GM12878 (cell line): ENCODE results near the gene THOC5. TPM values are rescaled to one million over a fixed set of nuclear protein-coding genes. Genes with fewer than 3 reads are reported as not detected.

Source experiments
- ATAC-seq: fragments of 200-7000 bp; cut with Tn5 transposase; 3 replicates; pipeline ENCODE4 v1.9.1; 2020; ENCODE audit warnings: mild to moderate bottlenecking, moderate library complexity
- BruUV-seq: library from RNA; stranded (reverse); fragments of 400-500 nt; replicated peaks from 2 replicates; lab custom pipeline; 2021; lab: Mats Ljungman, UMichigan
- CTCF ChIA-PET: fragments of 300-600 bp; sonication (Branson Sonifier 250); formaldehyde crosslinking; extraction: SDS; loops from one replicate; lab custom pipeline; 2021; ENCODE audit warnings: inconsistent platforms; lab: Yijun Ruan, JAX
- POLR2A ChIA-PET: fragments of 350-600 bp; formaldehyde crosslinking; extraction: SDS; loops from one replicate; lab custom pipeline; 2021; ENCODE audit warnings: inconsistent platforms; lab: Charles Lee
- RAD21 ChIA-PET: fragments of 300-600 bp; sonication (Branson Sonifier 250); formaldehyde crosslinking; loops from one replicate; lab custom pipeline; 2023; ENCODE audit warnings: antibody characterized with exemption; ENCODE audit not compliant: unreplicated experiment; lab: Charles Lee
- SMC1A ChIA-PET: fragments of 300-600 bp; sonication (Branson Sonifier 250); formaldehyde crosslinking; loops from one replicate; lab custom pipeline; 2023; ENCODE audit not compliant: unreplicated experiment, uncharacterized antibody; lab: Charles Lee
- DNase-seq: peaks from one replicate; pipeline ENCODE4 v3.0.0-alpha.2; 2011; ENCODE audit warnings: low read depth, low spot score
- FAIRE-seq: peaks from 3 replicates; lab custom pipeline; 2011; peaks lifted over from hg19 to GRCh38; lab: Jason Lieb, UNC
- H2AFZ ChIP-seq: 2 replicates; pipeline ENCODE4 v1.6.0; 2011; ENCODE audit warnings: low read depth, low read length, control low read depth; ENCODE audit not compliant: control insufficient read depth
- H3K27ac ChIP-seq: 2 replicates; pipeline ENCODE4 v1.5.1; 2011; ENCODE audit warnings: control low read depth; ENCODE audit not compliant: control insufficient read depth, insufficient read depth
- H3K27me3 ChIP-seq, 2 experiments: replicated peaks in 1 of 2; 2 replicates each; pipeline versions ENCODE4 v1.6.0 to v1.6.1; 2011; ENCODE audit warnings: low read length in 1 of 2; ENCODE audit not compliant: control insufficient read depth in 2 of 2, insufficient read depth in 2 of 2
- H3K36me3 ChIP-seq, 2 experiments: 2 replicates each; pipeline ENCODE4 v1.5.1; 2011; ENCODE audit warnings: low read length in 1 of 2; ENCODE audit not compliant: control insufficient read depth in 2 of 2, insufficient read depth in 2 of 2
- H3K4me1 ChIP-seq: 2 replicates; pipeline ENCODE4 v1.6.1; 2011; ENCODE audit warnings: mild to moderate bottlenecking, low read length, moderate library complexity, mixed read lengths; ENCODE audit not compliant: control insufficient read depth, insufficient read depth
- H3K4me2 ChIP-seq: 2 replicates; pipeline ENCODE4 v1.6.0; 2011; ENCODE audit warnings: control low read depth; ENCODE audit not compliant: control insufficient read depth, insufficient read depth
- H3K4me3 ChIP-seq: fragments of 200-600 bp; sonication (generic); 2 replicates; pipeline ENCODE4 v1.5.1; 2016
- H3K79me2 ChIP-seq: 2 replicates; pipeline ENCODE4 v1.6.0; 2011; ENCODE audit warnings: low read length; ENCODE audit not compliant: control insufficient read depth, insufficient read depth
- H3K9ac ChIP-seq: 2 replicates; pipeline ENCODE4 v1.8.0; 2011; ENCODE audit warnings: low read length, control low read depth, mixed read lengths; ENCODE audit not compliant: control insufficient read depth, insufficient read depth
- H3K9me3 ChIP-seq: replicated peaks from 3 replicates; pipeline ENCODE4 v1.5.1; 2011; ENCODE audit warnings: mild to moderate bottlenecking, low read length; ENCODE audit not compliant: control insufficient read depth, insufficient read depth
- H4K20me1 ChIP-seq: 2 replicates; pipeline ENCODE4 v1.6.0; 2011; ENCODE audit not compliant: control insufficient read depth, insufficient read depth
- BHLHE40 ChIP-seq, 2 experiments: fragments of 450-650 bp in 1 of 2; IDR thresholded peaks; 2 replicates each; pipeline ENCODE4 v1.6.1; 2011 to 2017; ENCODE audit warnings: low read depth in 2 of 2, borderline replicate concordance in 1 of 2, improper control_type of control experiment in 1 of 2, low read length in 1 of 2, mild to moderate bottlenecking in 1 of 2
- CHD1 ChIP-seq: IDR thresholded peaks from 2 replicates; pipeline ENCODE4 v1.6.1; 2012; ENCODE audit warnings: low read depth, low read length, improper control_type of control experiment
- CREB1 ChIP-seq: IDR thresholded peaks from 2 replicates; pipeline ENCODE4 v1.6.1; 2012; ENCODE audit warnings: low read depth, mild to moderate bottlenecking, inconsistent platforms
- EZH2 ChIP-seq: IDR thresholded peaks from 2 replicates; pipeline ENCODE4 v1.6.1; 2012; ENCODE audit warnings: low read depth, mild to moderate bottlenecking, control low read depth, inconsistent platforms, low read length, borderline replicate concordance; ENCODE audit not compliant: control insufficient read depth
- SREBF2 ChIP-seq: IDR thresholded peaks from 2 replicates; pipeline ENCODE4 v1.6.1; 2012; ENCODE audit warnings: mild to moderate bottlenecking, low read length
- YBX1 ChIP-seq: fragments of 450-650 bp; IDR thresholded peaks from 2 replicates; pipeline ENCODE4 v1.6.1; 2016; ENCODE audit warnings: antibody characterized with exemption
- ZZZ3 ChIP-seq: IDR thresholded peaks from 2 replicates; pipeline ENCODE4 v1.6.1; 2011; ENCODE audit warnings: low read depth; ENCODE audit not compliant: control insufficient read depth, insufficient read length
- WGBS: methylation state at CpG from one replicate; pipeline ENCODE4 v1.1.6; 2016; ENCODE audit warnings: low lambda C conversion rate; ENCODE audit not compliant: insufficient replicate concordance, insufficient coverage; ENCODE audit errors: missing lambda C conversion rate; 5-methylcytosine and 5-hydroxymethylcytosine counted together
- in situ Hi-C: fragments of 300-500 bp; cut with MboI; formaldehyde crosslinking; loops from 9 replicates; pipeline ENCODE4 v1.14.3; 2018; ENCODE audit warnings: mixed read lengths
- intact Hi-C: fragments of 100-400 bp; cut with micrococcal nuclease; formaldehyde crosslinking; loops from one replicate; pipeline ENCODE4 v1.14.2; 2022; ENCODE audit not compliant: unreplicated experiment
- polyA plus RNA-seq, 11 experiments: library from polyadenylated mRNA; depleted of rRNA in 4 of 11; unstranded in 6 of 11; stranded (reverse) in 5 of 11; fragments of >200 nt; fragmentation: Nextera tagmentation in 4 of 11; fragmentation: Illumina TruSeq in 1 of 11; extraction: Ambion mirVana in 4 of 11; extraction: Trizol in 1 of 11; gene quantifications; 1 replicate in 1 of 11; 2 replicates in 10 of 11; pipeline versions ENCODE4 v1.2.1 to v1.2.3, GENCODE V29; 2011 to 2016; ENCODE audit warnings: inconsistent platforms in 2 of 11, missing spikeins in 2 of 11, low read depth in 1 of 11
- total RNA-seq, 4 experiments: library from RNA; depleted of rRNA in 3 of 4; stranded (reverse); fragments of >200 nt in 3 of 4; fragmentation: Illumina TruSeq in 1 of 4; extraction: Trizol in 1 of 4; gene quantifications; 2 replicates each; pipeline versions ENCODE4 v1.2.1 to v1.2.3, GENCODE V29; 2013 to 2021
- TF ChIP-seq, protein P1 (sequence below): fragments of 450-650 bp; conservative IDR thresholded peaks from 2 replicates; pipeline ENCODE4 v1.6.1; 2017; ENCODE audit warnings: mild to moderate bottlenecking, moderate library complexity
- TF ChIP-seq, protein P2 (sequence below): fragments of 450-650 bp; IDR thresholded peaks from 2 replicates; pipeline ENCODE4 v1.6.1; 2017; ENCODE audit warnings: low read depth, mild to moderate bottlenecking, moderate library complexity
- TF ChIP-seq, protein P3 (sequence below): fragments of 450-650 bp; IDR thresholded peaks from 2 replicates; pipeline ENCODE4 v1.6.1; 2017; ENCODE audit warnings: borderline replicate concordance

THOC5 gene
- total and polyA plus RNA-seq, 10 of the 15 experiments (the other 5 are each of a cell fraction or from before 2014, with no cell fraction given), result 20.9 to 44.9 (median 31.4) TPM

DNA sequence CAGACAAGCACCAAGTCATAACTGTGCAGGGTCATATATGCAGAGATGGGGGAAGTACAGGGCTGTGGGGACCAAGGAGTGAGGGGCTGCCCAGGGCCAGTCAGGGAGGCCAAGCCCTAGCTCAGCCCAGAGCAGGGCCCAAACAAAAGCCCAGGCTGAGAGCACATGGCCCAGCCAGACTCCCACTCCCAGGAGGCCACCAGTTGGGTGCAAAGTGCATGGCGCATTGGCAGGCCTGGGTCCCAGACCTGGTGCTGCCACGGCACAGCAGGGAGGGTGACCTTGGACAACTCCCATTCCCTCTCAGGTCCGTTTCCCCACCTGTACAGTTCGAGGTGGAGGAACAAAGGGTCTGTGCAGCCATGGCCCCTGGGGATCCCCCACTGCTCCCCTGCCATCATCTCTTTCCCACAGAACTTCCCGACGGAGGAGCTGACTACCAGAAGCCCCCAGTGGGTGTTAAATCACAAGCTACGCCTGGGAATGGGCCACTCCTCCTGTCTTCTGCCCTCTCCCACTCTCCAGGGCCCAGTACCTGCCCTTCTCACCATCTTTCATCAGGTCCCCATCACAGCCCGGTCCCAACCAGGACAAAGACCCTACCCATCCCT is 26.7 kb upstream of the THOC5 start:
- intact Hi-C loops, result loop anchor here (2.0 kb wide), 2 partner anchors 22 to 28 kb away; partner anchors contain the start of genes NF2 and THOC5
- FAIRE-seq, result no peak
- Histone ChIP-seq H3K27me3 (no peaks in the 10 kb centered on the region), H3K4me2 (peak overlapping the region; percentile 92), H3K27ac (peak overlapping the region; percentile 51)
- DNase-seq, result no peak
- 8% methylated on average over 8 of the region's 8 CpGs for WGBS
- ChIA-PET CTCF (interaction anchor here (0.7 to 1.7 kb wide), 3 partner anchors 10 to 185 kb away, joined by 3 to 11 read pairs (median 4); partner anchors contain the start of gene THOC5), SMC1A (no interaction called here)
- TSS peak; percentile 82 for BruUV-seq
- ATAC-seq, result peak; percentile 66
- no peak for TF ChIP-seq CREB1
- TF ChIP-seq, protein P1, sequence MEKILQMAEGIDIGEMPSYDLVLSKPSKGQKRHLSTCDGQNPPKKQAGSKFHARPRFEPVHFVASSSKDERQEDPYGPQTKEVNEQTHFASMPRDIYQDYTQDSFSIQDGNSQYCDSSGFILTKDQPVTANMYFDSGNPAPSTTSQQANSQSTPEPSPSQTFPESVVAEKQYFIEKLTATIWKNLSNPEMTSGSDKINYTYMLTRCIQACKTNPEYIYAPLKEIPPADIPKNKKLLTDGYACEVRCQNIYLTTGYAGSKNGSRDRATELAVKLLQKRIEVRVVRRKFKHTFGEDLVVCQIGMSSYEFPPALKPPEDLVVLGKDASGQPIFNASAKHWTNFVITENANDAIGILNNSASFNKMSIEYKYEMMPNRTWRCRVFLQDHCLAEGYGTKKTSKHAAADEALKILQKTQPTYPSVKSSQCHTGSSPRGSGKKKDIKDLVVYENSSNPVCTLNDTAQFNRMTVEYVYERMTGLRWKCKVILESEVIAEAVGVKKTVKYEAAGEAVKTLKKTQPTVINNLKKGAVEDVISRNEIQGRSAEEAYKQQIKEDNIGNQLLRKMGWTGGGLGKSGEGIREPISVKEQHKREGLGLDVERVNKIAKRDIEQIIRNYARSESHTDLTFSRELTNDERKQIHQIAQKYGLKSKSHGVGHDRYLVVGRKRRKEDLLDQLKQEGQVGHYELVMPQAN, result no peak
- no peak for TF ChIP-seq YBX1
- TF ChIP-seq EZH2, result no peak
- no peak for TF ChIP-seq SREBF2
- TF ChIP-seq, protein P2, sequence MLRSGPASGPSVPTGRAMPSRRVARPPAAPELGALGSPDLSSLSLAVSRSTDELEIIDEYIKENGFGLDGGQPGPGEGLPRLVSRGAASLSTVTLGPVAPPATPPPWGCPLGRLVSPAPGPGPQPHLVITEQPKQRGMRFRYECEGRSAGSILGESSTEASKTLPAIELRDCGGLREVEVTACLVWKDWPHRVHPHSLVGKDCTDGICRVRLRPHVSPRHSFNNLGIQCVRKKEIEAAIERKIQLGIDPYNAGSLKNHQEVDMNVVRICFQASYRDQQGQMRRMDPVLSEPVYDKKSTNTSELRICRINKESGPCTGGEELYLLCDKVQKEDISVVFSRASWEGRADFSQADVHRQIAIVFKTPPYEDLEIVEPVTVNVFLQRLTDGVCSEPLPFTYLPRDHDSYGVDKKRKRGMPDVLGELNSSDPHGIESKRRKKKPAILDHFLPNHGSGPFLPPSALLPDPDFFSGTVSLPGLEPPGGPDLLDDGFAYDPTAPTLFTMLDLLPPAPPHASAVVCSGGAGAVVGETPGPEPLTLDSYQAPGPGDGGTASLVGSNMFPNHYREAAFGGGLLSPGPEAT, result no peak
- no peak for TF ChIP-seq ZZZ3
- TF ChIP-seq CHD1, result no peak
- TF ChIP-seq, protein P3, sequence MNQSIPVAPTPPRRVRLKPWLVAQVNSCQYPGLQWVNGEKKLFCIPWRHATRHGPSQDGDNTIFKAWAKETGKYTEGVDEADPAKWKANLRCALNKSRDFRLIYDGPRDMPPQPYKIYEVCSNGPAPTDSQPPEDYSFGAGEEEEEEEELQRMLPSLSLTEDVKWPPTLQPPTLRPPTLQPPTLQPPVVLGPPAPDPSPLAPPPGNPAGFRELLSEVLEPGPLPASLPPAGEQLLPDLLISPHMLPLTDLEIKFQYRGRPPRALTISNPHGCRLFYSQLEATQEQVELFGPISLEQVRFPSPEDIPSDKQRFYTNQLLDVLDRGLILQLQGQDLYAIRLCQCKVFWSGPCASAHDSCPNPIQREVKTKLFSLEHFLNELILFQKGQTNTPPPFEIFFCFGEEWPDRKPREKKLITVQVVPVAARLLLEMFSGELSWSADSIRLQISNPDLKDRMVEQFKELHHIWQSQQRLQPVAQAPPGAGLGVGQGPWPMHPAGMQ, result no peak
- TF ChIP-seq BHLHE40 (IDR thresholded peaks at IDR 0.05; ENCODE audit: borderline replicate concordance in 1 of 2, low read depth in 2 of 2, low read length in 1 of 2), result no peak
- TF ChIP-seq, all 136 proteins: peak for 0
- H4K20me1 ChIP-seq, result no peaks in the 10 kb centered on the region
- peaks cover 9% of the 10 kb centered on the region for H3K79me2 ChIP-seq
- peak overlapping the region; percentile 63 for H2AFZ ChIP-seq
- H3K36me3 ChIP-seq, result no peaks in the 10 kb centered on the region; a peak in 1 of 4 replicates
- peaks cover 4% of the 10 kb centered on the region; the same call in 1 of the 2 replicates for H3K4me1 ChIP-seq
- H3K9ac ChIP-seq, result peak overlapping the region; percentile 79
- POLR2A ChIA-PET, result interaction anchor here (1.3 kb wide), 1 partner anchor 27 kb away, joined by 7 read pairs; the partner anchor contains the start of gene THOC5
- RAD21 ChIA-PET, result no interaction called here
- no peaks in the 10 kb centered on the region for H3K9me3 ChIP-seq
- peak overlapping the region; percentile 99 for H3K4me3 ChIP-seq
- in situ Hi-C loops, result no loop called here
